Skin epidermis (tissue), 12 donors: ENCODE data around the gene SLC25A1.
"Not testable (repeated sequence)": the region's sequence is repeated elsewhere in the genome, so short reads cannot be mapped to it uniquely, and the experiment has no call there.

Experiments used
- H3K27ac ChIP-seq, 21 experiments: fragments of 200-600 bp; sonication (generic) in 11 of 21; one replicate each; pipeline ENCODE4 v1.5.0; 2020; ENCODE audit warnings: mild to moderate bottlenecking in 3 of 21, inconsistent platforms in 2 of 21, moderate library complexity in 2 of 21
- H3K4me3 ChIP-seq, 7 experiments: fragments of 200-600 bp; sonication (generic) in 2 of 7; one replicate each; pipeline ENCODE4 v1.5.0; 2020; ENCODE audit warnings: inconsistent platforms in 2 of 7, mild to moderate bottlenecking in 2 of 7, moderate library complexity in 1 of 7

The SLC25A1 gene

DNA sequence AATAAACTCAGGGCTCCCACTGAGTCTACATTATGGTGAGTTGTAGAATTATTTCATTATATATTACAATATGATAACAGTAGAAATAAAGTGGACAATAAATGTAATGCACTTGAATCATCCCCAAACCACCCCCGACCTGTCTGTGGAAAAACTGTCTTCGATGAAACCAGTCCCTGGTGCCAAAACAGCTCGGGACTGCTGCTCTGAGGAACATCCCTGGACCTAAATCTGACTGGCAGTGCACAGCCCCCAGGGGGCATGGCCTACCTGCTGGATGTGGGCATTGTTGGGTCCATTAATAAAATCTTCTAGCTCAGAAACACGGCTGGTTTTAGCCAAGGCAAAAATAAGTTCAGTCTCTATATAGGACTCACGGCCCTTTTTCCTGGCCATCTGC, 29.3 kb upstream of the SLC25A1 start:
- no peak overlapping the region for H3K27ac ChIP-seq
- no peak overlapping the region for H3K4me3 ChIP-seq

DNA sequence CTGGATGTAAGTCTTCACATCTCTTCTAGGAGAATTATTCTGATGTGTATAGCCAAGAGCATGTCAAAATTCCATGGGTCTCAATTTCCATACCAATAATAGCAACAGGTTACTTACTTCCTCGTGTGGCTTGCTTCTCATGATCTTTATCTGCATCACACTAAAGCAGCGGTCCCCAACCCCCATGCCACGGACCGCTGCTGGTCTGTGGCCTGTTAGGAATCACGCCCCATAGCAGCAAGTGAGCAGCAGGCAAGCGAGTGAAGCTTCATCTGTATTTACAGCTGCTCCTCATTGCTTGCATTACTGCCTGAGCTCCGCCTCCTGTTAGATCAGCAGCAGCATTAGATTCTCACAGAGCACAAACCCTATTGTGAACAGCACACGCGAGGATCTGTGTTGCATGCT, 28.9 kb upstream of the SLC25A1 start:
- Histone ChIP-seq H3K4me3 (no peak overlapping the region), H3K27ac (no peak overlapping the region)

DNA sequence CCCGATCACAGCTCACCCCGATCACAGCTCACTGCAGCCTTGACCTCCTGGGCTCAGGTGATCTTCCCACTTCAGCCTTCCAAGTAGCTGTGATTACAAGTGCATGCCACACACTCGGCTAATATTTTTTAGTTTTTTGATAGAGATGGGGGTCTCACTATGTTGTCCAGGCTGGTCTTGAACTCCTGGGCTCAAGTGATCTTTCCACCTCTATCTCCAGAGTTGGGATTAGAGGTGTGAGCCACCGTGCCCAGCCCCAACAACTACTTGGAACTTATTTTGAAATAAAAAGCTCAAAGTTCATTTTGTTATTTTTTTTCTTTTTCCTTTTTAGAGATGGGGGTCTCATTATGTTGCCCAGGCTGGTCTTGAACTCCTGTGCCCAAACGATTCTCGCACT, 27.8 kb upstream of the SLC25A1 start:
- Histone ChIP-seq H3K4me3 (no peak overlapping the region), H3K27ac (no peak overlapping the region)

GRCh38 chr22:19204640-19205039, 26.1 kb upstream of the SLC25A1 start:
- H3K4me3 ChIP-seq, result no peak overlapping the region
- H3K27ac ChIP-seq, result no peak overlapping the region

GRCh38 chr22:19203834-19204233, 25.3 kb upstream of the SLC25A1 start:
- no peak overlapping the region for H3K27ac ChIP-seq
- no peak overlapping the region for H3K4me3 ChIP-seq

DNA sequence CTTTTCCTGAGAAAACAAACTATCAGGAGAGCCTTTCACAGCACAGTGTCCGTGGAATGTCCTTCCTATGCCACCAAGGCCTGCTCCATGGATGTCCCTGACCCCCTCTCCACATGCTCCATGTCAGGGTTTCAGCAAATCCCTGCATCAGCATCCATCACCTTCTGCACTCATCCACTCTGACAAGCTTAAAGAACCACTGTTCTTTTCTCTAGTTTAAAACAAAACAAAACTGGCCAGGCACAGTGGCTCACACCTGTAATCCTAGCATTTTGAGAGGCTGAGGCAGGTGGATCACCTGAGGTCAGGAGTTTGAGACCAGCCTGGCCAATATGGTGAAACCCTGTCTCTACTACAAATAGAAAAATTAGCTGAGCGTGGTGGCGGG, 24.3 kb upstream of the SLC25A1 start:
- not testable (repeated sequence) for H3K27ac ChIP-seq, H3K4me3 ChIP-seq

DNA sequence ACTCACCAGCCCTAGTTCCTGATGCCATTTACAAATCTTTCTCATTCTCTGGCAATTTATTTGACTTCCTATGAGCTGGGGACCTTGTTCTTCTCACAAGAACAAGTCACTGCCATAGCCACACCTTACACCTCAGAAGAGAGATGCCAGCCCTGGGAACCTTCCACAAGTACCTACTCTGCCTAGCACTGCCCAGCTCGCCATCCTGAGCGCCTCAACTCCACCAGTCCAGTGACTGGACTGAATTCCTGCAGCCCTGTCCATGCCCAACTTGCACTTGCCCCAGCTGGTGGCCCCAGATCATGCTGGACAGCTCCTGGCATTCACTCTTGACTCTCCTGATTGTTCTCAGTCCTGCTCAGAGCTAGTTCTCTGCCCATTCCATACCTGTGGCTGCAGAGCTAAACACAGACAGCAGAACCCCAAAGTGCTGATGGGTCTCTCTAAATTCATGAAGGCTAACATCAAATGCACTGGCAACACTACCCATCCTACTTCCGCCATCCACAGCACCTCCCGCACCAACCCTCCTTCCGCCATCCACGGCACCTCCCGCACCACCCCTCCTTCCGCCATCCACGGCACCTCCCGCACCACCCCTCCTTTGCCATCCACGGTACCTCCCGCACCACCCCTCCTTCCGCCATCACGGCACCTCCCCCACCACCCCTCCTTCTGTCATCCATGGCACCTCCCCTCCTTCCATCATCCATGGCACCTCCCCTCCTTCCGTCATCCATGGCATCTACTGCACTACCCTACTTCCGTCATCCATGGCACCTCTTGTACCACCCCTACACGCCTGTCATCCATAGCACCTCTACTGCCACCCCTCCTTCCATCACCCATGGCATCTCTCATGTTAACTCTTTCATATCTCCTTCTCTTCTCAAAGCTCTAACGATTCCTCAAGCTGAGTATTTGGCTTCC, 23.6 kb upstream of the SLC25A1 start:
- Histone ChIP-seq H3K4me3 (no peak overlapping the region), H3K27ac (no peak overlapping the region)

- Histone ChIP-seq H3K27ac (no peak overlapping the region), H3K4me3 (no peak overlapping the region)
These were observed 22.8 kb upstream of the SLC25A1 start for GRCh38 chr22:19201130-19201868.

- no peak overlapping the region for H3K27ac ChIP-seq
- no peak overlapping the region for H3K4me3 ChIP-seq
These were observed 20.9 kb upstream of the SLC25A1 start for GRCh38 chr22:19199479-19199878.

GRCh38 chr22:19197997-19198865, 19.7 kb upstream of the SLC25A1 start:
- Histone ChIP-seq H3K4me3 (no peak overlapping the region), H3K27ac (no peak overlapping the region)

GRCh38 chr22:19196841-19197612, 18.5 kb upstream of the SLC25A1 start:
- H3K4me3 ChIP-seq, result no peak overlapping the region

GRCh38 chr22:19195796-19196731, 17.5 kb upstream of the SLC25A1 start:
- no peak overlapping the region for H3K27ac ChIP-seq
- H3K4me3 ChIP-seq, result no peak overlapping the region

More at GRCh38 chr22:19196841-19197612, 18.5 kb upstream of the SLC25A1 start:
- no peak overlapping the region for H3K27ac ChIP-seq

DNA sequence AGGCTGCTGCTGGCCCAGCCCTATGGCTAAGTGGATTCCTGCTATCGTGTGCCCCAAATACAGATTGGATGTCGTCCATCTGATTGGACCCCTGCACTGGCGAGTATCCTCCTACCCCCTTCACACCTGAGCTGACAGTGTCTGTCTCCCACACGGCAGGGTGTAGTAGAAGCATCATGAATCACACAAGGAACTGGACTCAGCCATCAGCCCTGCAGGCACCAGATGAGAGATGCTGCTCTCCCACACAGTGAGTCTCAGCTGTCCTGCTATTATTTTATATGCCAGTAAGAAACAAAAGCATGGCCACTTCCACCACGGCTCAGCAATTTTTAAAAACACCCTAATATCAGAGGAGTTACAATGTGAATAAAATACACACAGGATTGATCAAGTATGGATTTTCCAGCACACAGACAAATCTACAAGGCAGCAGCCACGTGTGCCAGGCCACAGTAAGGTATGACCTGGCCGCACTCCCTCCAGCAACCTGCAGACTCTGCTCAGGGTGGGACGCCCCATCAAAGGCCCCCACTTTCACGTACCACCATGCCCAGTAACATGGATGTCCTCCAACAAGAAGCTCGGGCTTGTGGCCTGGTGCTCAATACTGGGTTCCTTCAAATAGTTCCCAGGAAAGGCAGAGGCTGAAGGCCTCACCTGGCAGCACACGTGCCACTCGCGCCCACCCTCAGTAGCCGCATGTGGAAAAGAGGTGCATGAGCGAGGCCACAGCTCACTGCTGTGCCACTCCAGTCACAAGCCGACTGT, 16.4 kb upstream of the SLC25A1 start:
- no peak overlapping the region for H3K27ac ChIP-seq
- no peak overlapping the region for H3K4me3 ChIP-seq

DNA sequence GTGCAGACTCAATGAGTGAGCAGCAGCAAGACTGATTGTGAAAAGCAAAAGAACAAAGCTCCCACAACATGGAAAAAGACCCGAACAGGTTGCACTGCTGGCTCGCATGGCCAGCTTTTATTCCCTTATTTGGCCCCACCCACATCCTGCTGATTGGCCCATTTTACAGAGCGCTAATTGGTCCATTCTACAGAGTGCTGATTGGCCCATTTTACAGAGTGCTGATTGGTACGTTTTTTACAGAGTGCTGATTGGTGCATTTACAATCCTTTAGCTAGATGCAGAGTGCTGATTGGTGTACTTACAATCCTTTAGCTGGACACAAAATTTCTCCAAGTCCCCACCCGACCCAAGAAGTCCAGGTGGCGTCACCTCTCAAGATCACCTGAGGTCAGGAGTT, 15.3 kb upstream of the SLC25A1 start:
- no peak overlapping the region for H3K4me3 ChIP-seq
- H3K27ac ChIP-seq, result no peak overlapping the region

GRCh38 chr22:19187716-19188563, 9.4 kb upstream of the SLC25A1 start:
- H3K27ac ChIP-seq, result no peak overlapping the region
- H3K4me3 ChIP-seq, result no peak overlapping the region

DNA sequence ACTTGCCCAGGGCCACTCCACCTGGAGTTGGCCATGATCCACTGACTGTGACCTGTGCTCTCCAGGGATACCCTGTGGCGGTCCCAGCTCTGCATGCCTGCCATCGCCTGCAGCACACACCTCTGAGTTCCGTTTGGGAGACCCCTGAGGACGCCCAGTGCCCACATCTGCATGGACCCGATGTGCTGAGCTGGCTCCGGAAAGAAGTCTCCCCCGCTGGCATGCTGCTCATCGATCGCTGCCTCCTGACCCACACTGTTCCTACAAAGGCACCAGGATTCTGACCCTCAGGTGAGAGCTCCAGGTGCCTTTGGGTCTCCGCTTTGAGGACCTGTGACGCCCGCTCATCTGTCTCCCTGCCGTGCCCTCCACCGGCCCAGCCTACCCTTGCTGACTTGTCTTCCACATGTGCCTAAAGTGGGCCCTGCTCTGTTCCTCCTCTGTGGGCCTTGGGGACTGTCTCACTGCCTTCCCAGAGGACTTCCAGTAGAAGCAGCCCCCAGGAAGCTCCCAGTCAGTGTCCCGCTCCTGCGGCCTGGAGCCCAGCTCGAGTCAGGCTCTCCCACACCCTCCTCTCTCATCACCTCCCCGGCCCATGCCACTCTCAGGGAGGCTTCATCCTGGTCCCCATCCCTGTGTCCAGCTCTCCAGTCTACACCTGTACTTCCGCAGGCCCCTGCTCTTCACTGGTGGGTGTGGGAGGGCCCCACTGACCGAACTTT, 5.9 kb upstream of the SLC25A1 start:
- H3K27ac ChIP-seq, result peak overlapping the region in 1 of 21 experiments; percentile 26

More for the DNA sequence above, 5.9 kb upstream of the SLC25A1 start:
- H3K4me3 ChIP-seq, result no peak overlapping the region
